Tibial artery (tissue), 4 donors: ENCODE data around the gene DEFB132.
A peak's percentile ranks its signal among the peaks of the same experiment; 100 is the strongest.

Experiments
- DNase-seq, 2 donors: peaks; one replicate each; pipeline ENCODE4 v3.0.0-alpha.2; 2019
- H3K27ac ChIP-seq, 2 donors: fragments of 200-600 bp; sonication (generic) in 1 of 2; 1 replicate in 1 of 2; 2 replicates in 1 of 2; pipeline ENCODE4 v1.5.1; 2018 to 2019; ENCODE audit warnings: mild to moderate bottlenecking in 1 of 2
- H3K27me3 ChIP-seq, 2 donors: fragments of 200-600 bp; sonication (generic) in 1 of 2; one replicate each; pipeline versions ENCODE4 v1.5.1 to v1.6.0; 2016 to 2019
- H3K36me3 ChIP-seq, 3 donors: fragments of 200-600 bp; sonication (generic) in 2 of 3; one replicate each; pipeline ENCODE4 v1.5.1; 2016 to 2019; ENCODE audit warnings: mild to moderate bottlenecking in 2 of 3
- H3K4me1 ChIP-seq, 4 donors: fragments of 200-600 bp; sonication (generic) in 2 of 4; 1 replicate in 3 of 4; 2 replicates in 1 of 4; pipeline ENCODE4 v1.5.1; 2016 to 2019
- H3K4me3 ChIP-seq, 2 donors: fragments of 200-600 bp; sonication (generic) in 1 of 2; 1 replicate in 1 of 2; 2 replicates in 1 of 2; pipeline ENCODE4 v1.5.1; 2018 to 2019; ENCODE audit warnings: mild to moderate bottlenecking in 2 of 2
- H3K9me3 ChIP-seq, 3 donors: fragments of 200-600 bp; sonication (generic) in 1 of 3; one replicate each; pipeline ENCODE4 v1.5.1; 2016 to 2019
- intact Hi-C: fragments of 100-400 bp; cut with DNase I; formaldehyde crosslinking; loops from one replicate; pipeline ENCODE4 v1.15.0; 2023; ENCODE audit warnings: low total_unique reads
- TF ChIP-seq, protein P1 (sequence below), 2 experiments: fragments of 200-600 bp in 1 of 2; fragments of 450-650 bp in 1 of 2; IDR thresholded peaks; one replicate each; pipeline ENCODE4 v1.5.1; 2017 to 2019; ENCODE audit warnings: antibody characterized with exemption in 2 of 2, mild to moderate bottlenecking in 1 of 2, moderate library complexity in 1 of 2

The DEFB132 gene

DNA sequence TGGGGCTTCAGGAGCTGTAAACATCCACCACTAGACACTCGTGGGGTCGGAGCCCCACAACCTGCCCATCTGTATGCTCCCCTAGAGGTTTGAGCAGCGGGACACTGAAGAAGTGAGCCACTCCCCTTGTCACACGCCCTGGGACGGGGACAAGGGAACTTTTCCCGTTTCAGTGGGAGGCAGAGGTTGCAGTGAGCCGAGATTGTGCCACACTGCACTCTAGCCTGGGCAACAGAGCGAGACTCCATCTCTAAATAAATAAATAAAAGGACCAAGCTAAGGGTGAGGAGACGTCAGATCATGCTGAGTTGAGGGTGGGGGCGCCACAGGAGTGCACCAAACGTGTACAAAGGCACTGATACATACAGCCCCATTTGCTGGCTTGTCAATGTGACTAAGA lies 48.2 kb downstream of the DEFB132 start:
- intact Hi-C loops: no loop called here
- no peak for DNase-seq
- H3K4me3 ChIP-seq: no peak overlapping the region
- H3K4me1 ChIP-seq: peaks cover 0 to 20% (median 12%) of the 10 kb centered on the region in 4 donors
- H3K27me3 ChIP-seq: no peaks in the 10 kb centered on the region
- H3K27ac ChIP-seq: no peak overlapping the region
- TF ChIP-seq, protein P1, sequence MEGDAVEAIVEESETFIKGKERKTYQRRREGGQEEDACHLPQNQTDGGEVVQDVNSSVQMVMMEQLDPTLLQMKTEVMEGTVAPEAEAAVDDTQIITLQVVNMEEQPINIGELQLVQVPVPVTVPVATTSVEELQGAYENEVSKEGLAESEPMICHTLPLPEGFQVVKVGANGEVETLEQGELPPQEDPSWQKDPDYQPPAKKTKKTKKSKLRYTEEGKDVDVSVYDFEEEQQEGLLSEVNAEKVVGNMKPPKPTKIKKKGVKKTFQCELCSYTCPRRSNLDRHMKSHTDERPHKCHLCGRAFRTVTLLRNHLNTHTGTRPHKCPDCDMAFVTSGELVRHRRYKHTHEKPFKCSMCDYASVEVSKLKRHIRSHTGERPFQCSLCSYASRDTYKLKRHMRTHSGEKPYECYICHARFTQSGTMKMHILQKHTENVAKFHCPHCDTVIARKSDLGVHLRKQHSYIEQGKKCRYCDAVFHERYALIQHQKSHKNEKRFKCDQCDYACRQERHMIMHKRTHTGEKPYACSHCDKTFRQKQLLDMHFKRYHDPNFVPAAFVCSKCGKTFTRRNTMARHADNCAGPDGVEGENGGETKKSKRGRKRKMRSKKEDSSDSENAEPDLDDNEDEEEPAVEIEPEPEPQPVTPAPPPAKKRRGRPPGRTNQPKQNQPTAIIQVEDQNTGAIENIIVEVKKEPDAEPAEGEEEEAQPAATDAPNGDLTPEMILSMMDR (IDR thresholded peaks at IDR 0.05): no peak
- H3K9me3 ChIP-seq: no peaks in the 10 kb centered on the region
- peaks cover 0 to 10% (median 0%) of the 10 kb centered on the region in 3 donors for H3K36me3 ChIP-seq

GRCh38 chr20:308427-309038 lies 51.0 kb downstream of the DEFB132 start:
- Histone ChIP-seq H3K36me3 (no peaks in the 10 kb centered on the region), H3K27me3 (no peaks in the 10 kb centered on the region), H3K4me3 (no peak overlapping the region), H3K9me3 (no peaks in the 10 kb centered on the region), H3K27ac (peak overlapping the region; percentile 92 to 94), H3K4me1 (peaks cover 0 to 13% (median 9%) of the 10 kb centered on the region in 4 donors)
- intact Hi-C loops: no loop called here
- DNase-seq: no peak
- TF ChIP-seq, protein P1 (IDR thresholded peaks at IDR 0.05): no peak

GRCh38 chr20:309306-309840 lies 51.8 kb downstream of the DEFB132 start:
- Histone ChIP-seq H3K36me3 (no peaks in the 10 kb centered on the region), H3K9me3 (no peaks in the 10 kb centered on the region), H3K27ac (peak overlapping the region; percentile 92 to 94), H3K27me3 (no peaks in the 10 kb centered on the region), H3K4me1 (peaks cover 0 to 13% (median 9%) of the 10 kb centered on the region in 4 donors), H3K4me3 (peak overlapping the region; percentile 54 to 65)
- TF ChIP-seq, protein P1 (IDR thresholded peaks at IDR 0.05): no peak
- intact Hi-C loops: no loop called here
- no peak for DNase-seq

GRCh38 chr20:309841-310644 lies 52.5 kb downstream of the DEFB132 start:
- H3K27ac ChIP-seq: peak overlapping the region; percentile 92 to 94
- intact Hi-C loops: no loop called here
- peaks cover 0 to 13% (median 9%) of the 10 kb centered on the region in 4 donors for H3K4me1 ChIP-seq
- no peaks in the 10 kb centered on the region for H3K9me3 ChIP-seq
- peak overlapping the region; percentile 54 to 65 for H3K4me3 ChIP-seq
- H3K27me3 ChIP-seq: no peaks in the 10 kb centered on the region
- TF ChIP-seq, protein P1 (IDR thresholded peaks at IDR 0.05): no peak
- DNase-seq: peak; percentile 100
- no peaks in the 10 kb centered on the region for H3K36me3 ChIP-seq

DNA sequence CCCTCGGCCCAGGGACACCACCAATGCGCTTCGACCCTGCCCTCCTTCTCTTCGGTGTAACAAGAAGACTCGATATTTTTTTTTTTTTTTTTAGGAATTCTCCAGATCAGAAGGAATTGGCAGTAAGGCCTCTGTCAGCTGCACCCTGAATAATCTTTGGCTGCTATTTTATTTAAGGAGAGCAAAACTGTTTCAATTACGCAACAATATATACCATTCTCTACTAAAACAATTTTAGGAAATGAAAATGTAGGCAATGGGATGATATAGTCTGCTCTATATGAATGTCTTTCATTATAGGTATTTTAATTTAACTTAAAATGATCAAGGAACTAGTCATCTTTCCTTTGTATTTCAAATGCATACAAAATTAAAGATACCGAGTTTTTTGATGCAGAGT lies 53.1 kb downstream of the DEFB132 start:
- Histone ChIP-seq H3K27ac (peak overlapping the region; percentile 92 to 94), H3K9me3 (no peaks in the 10 kb centered on the region), H3K4me1 (peaks cover 0 to 13% (median 9%) of the 10 kb centered on the region in 4 donors), H3K36me3 (no peaks in the 10 kb centered on the region), H3K4me3 (peak overlapping the region; percentile 54 to 65), H3K27me3 (no peaks in the 10 kb centered on the region)
- TF ChIP-seq, protein P1 (IDR thresholded peaks at IDR 0.05): no peak
- intact Hi-C loops: no loop called here
- no peak for DNase-seq
